Measurements from ENCODE around the gene CGB5. TPM values are rescaled to one million over a fixed set of nuclear protein-coding genes. Genes with fewer than 3 reads are reported as not detected.

CGB5 gene
- polyA plus RNA-seq, 2 of the 4 experiments (the other 2 are of a cell fraction), result 0.23 to 0.53 TPM

- TF ChIP-seq REST (IDR thresholded peaks at IDR 0.05), result peak; percentile 86
- no peak for TF ChIP-seq HDAC2 (IDR thresholded peaks at IDR 0.05)
- peak; percentile 88 for TF ChIP-seq CHD2 (IDR thresholded peaks at IDR 0.05; ENCODE audit: low read length, partially characterized antibody)
Observed at GRCh38 chr19:49085020-49085867, 41.6 kb downstream of the CGB5 start, which contains the start of gene SNRNP70 (continued).

- Histone ChIP-seq H3K4me1 (peaks cover 20% of the 10 kb centered on the region), H3K4me2 (peak overlapping the region; percentile 96), H3K4me3 (peak overlapping the region; percentile 73), H3K9me3 (no peaks in the 10 kb centered on the region), H3K27ac (peak overlapping the region; percentile 88 to 91)
- ChIA-PET POLR2A (no interaction called here), CTCF (interaction anchor here (0.7 to 12.7 kb wide), 7 partner anchors 9 to 122 kb away, joined by 3 to 149 read pairs (median 13); no protein-coding TSS in a partner anchor)
- ATAC-seq (peak; percentile 1 to 4; a peak in 2 of 6 replicates), DNase-seq (ENCODE audit: low read depth in 1 of 2, low spot score in 1 of 2) (no peak), FAIRE-seq (peak; percentile 13)
- TF ChIP-seq RCOR1 (IDR thresholded peaks at IDR 0.05; ENCODE audit: low read depth, low read length) (no peak), KDM5A (IDR thresholded peaks at IDR 0.05) (peak; percentile 48; the same call in 1 of the 2 replicates), EHF (CRISPR knock-in tag; IDR thresholded peaks at IDR 0.05) (0 out of 2 replicates have a peak, but pooled peaks have one; percentile 25), BHLHE40 (IDR thresholded peaks at IDR 0.05; ENCODE audit: low read depth, low read length) (0 out of 2 replicates have a peak, but pooled peaks have one; percentile 21)
- under 1% methylated on average over 14 of the region's 14 CpGs for WGBS (ENCODE audit: missing lambda C conversion rate)
Observed at GRCh38 chr19:49085868-49086232, 42.2 kb downstream of the CGB5 start.

GRCh38 chr19:49086296-49086695, 42.6 kb downstream of the CGB5 start:
- no peak for TF ChIP-seq TFCP2L1 (CRISPR knock-in tag; IDR thresholded peaks at IDR 0.05)
- no peak for FAIRE-seq
- CTCF ChIA-PET, result interaction anchor here (0.6 to 12.7 kb wide), 8 partner anchors 9 to 140 kb away, joined by 4 to 149 read pairs (median 11); no protein-coding TSS in a partner anchor
- Histone ChIP-seq H3K4me3 (peak overlapping the region; percentile 73), H3K4me2 (peak overlapping the region; percentile 96), H3K9me3 (no peaks in the 10 kb centered on the region), H3K27ac (peak overlapping the region; percentile 88 to 91), H3K4me1 (peaks cover 20% of the 10 kb centered on the region)
- POLR2A ChIA-PET, result no interaction called here
- no peak for DNase-seq (ENCODE audit: low read depth in 1 of 2, low spot score in 1 of 2)
- ATAC-seq, result no peak
- 5% methylated on average over 11 of the region's 11 CpGs for WGBS (ENCODE audit: missing lambda C conversion rate)

- ATAC-seq (no peak), DNase-seq (ENCODE audit: low read depth in 1 of 2, low spot score in 1 of 2) (no peak), FAIRE-seq (no peak)
- Histone ChIP-seq H3K9me3 (no peaks in the 10 kb centered on the region), H3K4me3 (no peak overlapping the region), H3K27ac (no peak overlapping the region), H3K4me1 (peaks cover 13% of the 10 kb centered on the region; the same call in 2 of the 3 replicates), H3K4me2 (no peak overlapping the region)
- ChIA-PET CTCF (interaction anchor here (0.7 to 12.7 kb wide), 8 partner anchors 14 to 117 kb away, joined by 3 to 149 read pairs (median 4); partner anchors contain the start of gene RUVBL2), POLR2A (interaction anchor here (0.6 kb wide), 1 partner anchor 40 kb away, joined by 3 read pairs; no protein-coding TSS in a partner anchor)
- WGBS (ENCODE audit: missing lambda C conversion rate), result 93% methylated on average over 17 of the region's 17 CpGs
- TF ChIP-seq RAD21 (conservative IDR thresholded peaks at IDR 0.05 in 1 of 2, IDR thresholded peaks at IDR 0.05 in 1 of 2) (no peak), CTCF (IDR thresholded peaks at IDR 0.05) (no peak), SREBF2 (IDR thresholded peaks at IDR 0.05) (no peak), JUN (IDR thresholded peaks at IDR 0.05) (no peak), CHD2 (IDR thresholded peaks at IDR 0.05; ENCODE audit: low read length, partially characterized antibody) (no peak), PBX3 (IDR thresholded peaks at IDR 0.05) (no peak), EHF (CRISPR knock-in tag; IDR thresholded peaks at IDR 0.05) (no peak), RNF2 (IDR thresholded peaks at IDR 0.05; ENCODE audit: borderline replicate concordance, low read depth) (no peak), FOSL2 (IDR thresholded peaks at IDR 0.05) (no peak), FOSL2 (CRISPR knock-in tag; IDR thresholded peaks at IDR 0.05) (no peak)
- TF ChIP-seq, protein P1, sequence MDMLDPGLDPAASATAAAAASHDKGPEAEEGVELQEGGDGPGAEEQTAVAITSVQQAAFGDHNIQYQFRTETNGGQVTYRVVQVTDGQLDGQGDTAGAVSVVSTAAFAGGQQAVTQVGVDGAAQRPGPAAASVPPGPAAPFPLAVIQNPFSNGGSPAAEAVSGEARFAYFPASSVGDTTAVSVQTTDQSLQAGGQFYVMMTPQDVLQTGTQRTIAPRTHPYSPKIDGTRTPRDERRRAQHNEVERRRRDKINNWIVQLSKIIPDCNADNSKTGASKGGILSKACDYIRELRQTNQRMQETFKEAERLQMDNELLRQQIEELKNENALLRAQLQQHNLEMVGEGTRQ (IDR thresholded peaks at IDR 0.05), result no peak
Observed at GRCh38 chr19:49091391-49092038, 47.9 kb downstream of the CGB5 start.

Data from A549 (cell line).